GM21528 (cell line): ENCODE results near the gene PGD.
"Not testable (repeated sequence)": the region's sequence is repeated elsewhere in the genome, so short reads cannot be mapped to it uniquely, and the experiment has no call there.

ENCODE experiments used
- ATAC-seq: cut with Tn5 transposase; IDR thresholded peaks from one replicate; pipeline ENCODE4 v1.9.1; 2021; ENCODE audit warnings: mild to moderate bottlenecking, moderate library complexity; ENCODE audit not compliant: unreplicated experiment, low FRiP score

PGD gene

GRCh38 chr1:10433790-10434189 is 34.9 kb downstream of the PGD start:
- ATAC-seq: no peak

GRCh38 chr1:10434590-10434989 is 35.7 kb downstream of the PGD start:
- ATAC-seq: no peak

GRCh38 chr1:10437052-10437451 is 38.2 kb downstream of the PGD start:
- no peak for ATAC-seq

GRCh38 chr1:10438677-10439163 is 39.9 kb downstream of the PGD start:
- no peak for ATAC-seq

GRCh38 chr1:10440305-10440704 is 41.4 kb downstream of the PGD start:
- no peak for ATAC-seq

GRCh38 chr1:10440794-10441193 is 41.9 kb downstream of the PGD start:
- no peak for ATAC-seq

- no peak for ATAC-seq
Measured at GRCh38 chr1:10444248-10444647, 45.4 kb downstream of the PGD start.

GRCh38 chr1:10444795-10445397 is 46.0 kb downstream of the PGD start:
- no peak for ATAC-seq

GRCh38 chr1:10446790-10447422 is 48.0 kb downstream of the PGD start:
- no peak for ATAC-seq

- ATAC-seq: no peak
Measured at GRCh38 chr1:10449751-10450150, 50.9 kb downstream of the PGD start, which contains the start of gene CORT. TSS of gene CORT (plus strand) at chr1:10450031. CDS start at chr1:10450224, 193 bp downstream.

GRCh38 chr1:10450156-10450814 is 51.4 kb downstream of the PGD start:
- no peak for ATAC-seq

- ATAC-seq: no peak
Measured at GRCh38 chr1:10450836-10451235, 52.0 kb downstream of the PGD start.

GRCh38 chr1:10451287-10451686 is 52.4 kb downstream of the PGD start:
- ATAC-seq: no peak

GRCh38 chr1:10456048-10456447 is 57.2 kb downstream of the PGD start:
- no peak for ATAC-seq

- ATAC-seq: no peak
Measured at GRCh38 chr1:10456661-10457060, 57.8 kb downstream of the PGD start.

- ATAC-seq: not testable (repeated sequence)
Measured at GRCh38 chr1:10457462-10457861, 58.6 kb downstream of the PGD start.

GRCh38 chr1:10457875-10458274 is 59.0 kb downstream of the PGD start:
- no peak for ATAC-seq

- ATAC-seq: no peak
Measured at GRCh38 chr1:10459184-10459583, 60.3 kb downstream of the PGD start.

GRCh38 chr1:10467078-10467477 is 68.2 kb downstream of the PGD start:
- ATAC-seq: no peak

- ATAC-seq: no peak
Measured at GRCh38 chr1:10470043-10470442, 71.2 kb downstream of the PGD start.
